Right lobe of liver (tissue), 6 donors: ENCODE measurements around the gene MPIG6B. TPM values are rescaled to one million over a fixed set of nuclear protein-coding genes. Genes with fewer than 3 reads are reported as not detected.
A peak's percentile ranks its signal among the peaks of the same experiment; 100 is the strongest.

Experiments used
- ATAC-seq, 4 donors: fragments of 200-7000 bp; cut with Tn5 transposase; one replicate each; pipeline ENCODE4 v1.9.1; 2020; ENCODE audit warnings: mild to moderate bottlenecking in 4 of 4, moderate library complexity in 4 of 4
- DNase-seq, 3 donors: peaks; one replicate each; pipeline ENCODE4 v3.0.0-alpha.2; 2020
- H3K27ac ChIP-seq, 3 donors: fragments of 200-600 bp; one replicate each; pipeline ENCODE4 v1.8.0; 2022
- H3K27me3 ChIP-seq, 2 donors: fragments of 200-600 bp; one replicate each; pipeline ENCODE4 v1.8.0; 2022
- H3K36me3 ChIP-seq, 4 donors: fragments of 200-600 bp; sonication (generic) in 1 of 4; one replicate each; pipeline versions ENCODE4 v1.5.1 to v1.8.0; 2017 to 2022; ENCODE audit warnings: control low read depth in 1 of 4
- H3K4me1 ChIP-seq, 4 donors: fragments of 200-600 bp; sonication (generic) in 1 of 4; one replicate each; pipeline versions ENCODE4 v1.5.1 to v1.8.0; 2017 to 2022; ENCODE audit warnings: control low read depth in 1 of 4
- H3K4me3 ChIP-seq, 3 donors: fragments of 200-600 bp; one replicate each; pipeline ENCODE4 v1.8.0; 2022
- H3K9me3 ChIP-seq, 4 donors: fragments of 200-600 bp; sonication (generic) in 1 of 4; one replicate each; pipeline versions ENCODE4 v1.5.1 to v1.8.0; 2017 to 2022; ENCODE audit warnings: control low read depth in 1 of 4
- POLR2A ChIP-seq: fragments of 450-650 bp; IDR thresholded peaks from one replicate; pipeline ENCODE4 v1.6.1; 2017; ENCODE audit warnings: antibody characterized with exemption, mild to moderate bottlenecking
- WGBS: methylation state at CpG from one replicate; pipeline ENCODE4 v1.1.6; 2018; ENCODE audit warnings: low coverage, low lambda C conversion rate; ENCODE audit not compliant: insufficient coverage; ENCODE audit errors: missing lambda C conversion rate; 5-methylcytosine and 5-hydroxymethylcytosine counted together
- intact Hi-C, 2 donors: fragments of 100-400 bp; cut with DNase I; formaldehyde crosslinking; loops; one replicate each; pipeline versions ENCODE4 v1.11.2 to v1.14.1; 2022
- total RNA-seq, 6 experiments: library from RNA; depleted of rRNA in 2 of 6; stranded (reverse); fragments of >200 nt in 2 of 6; fragmentation: NEBNext Ultra II Directional in 3 of 6; extraction: Animal tissue kit (Norgen Biotek cat#: 25700) in 3 of 6; gene quantifications; one replicate each; pipeline versions ENCODE4 v1.1.0 to v1.2.4, GENCODE V29; 2016 to 2023
- TF ChIP-seq, protein P1 (sequence below), 4 donors: fragments of 200-600 bp in 3 of 4; fragments of 450-650 bp in 1 of 4; IDR thresholded peaks; one replicate each; pipeline versions ENCODE4 v1.5.1 to v1.8.0; 2016 to 2022; ENCODE audit warnings: antibody characterized with exemption in 4 of 4, mild to moderate bottlenecking in 2 of 4
- donor health status: DM: no; HTN: yes; CAD: no.
- donor health status: DM: no; HTN: no; CAD: no.
- donor health status: DM: no; HTN: no; CAD: no.
- donor health status: DM: no; HTN: yes; CAD: no.
- donor health status: DM: no; HTN: yes; CAD: no.

Gene MPIG6B
- total RNA-seq, 6 experiments from 2014 or later: 0.33 to 0.56 TPM; not detected in 4

DNA sequence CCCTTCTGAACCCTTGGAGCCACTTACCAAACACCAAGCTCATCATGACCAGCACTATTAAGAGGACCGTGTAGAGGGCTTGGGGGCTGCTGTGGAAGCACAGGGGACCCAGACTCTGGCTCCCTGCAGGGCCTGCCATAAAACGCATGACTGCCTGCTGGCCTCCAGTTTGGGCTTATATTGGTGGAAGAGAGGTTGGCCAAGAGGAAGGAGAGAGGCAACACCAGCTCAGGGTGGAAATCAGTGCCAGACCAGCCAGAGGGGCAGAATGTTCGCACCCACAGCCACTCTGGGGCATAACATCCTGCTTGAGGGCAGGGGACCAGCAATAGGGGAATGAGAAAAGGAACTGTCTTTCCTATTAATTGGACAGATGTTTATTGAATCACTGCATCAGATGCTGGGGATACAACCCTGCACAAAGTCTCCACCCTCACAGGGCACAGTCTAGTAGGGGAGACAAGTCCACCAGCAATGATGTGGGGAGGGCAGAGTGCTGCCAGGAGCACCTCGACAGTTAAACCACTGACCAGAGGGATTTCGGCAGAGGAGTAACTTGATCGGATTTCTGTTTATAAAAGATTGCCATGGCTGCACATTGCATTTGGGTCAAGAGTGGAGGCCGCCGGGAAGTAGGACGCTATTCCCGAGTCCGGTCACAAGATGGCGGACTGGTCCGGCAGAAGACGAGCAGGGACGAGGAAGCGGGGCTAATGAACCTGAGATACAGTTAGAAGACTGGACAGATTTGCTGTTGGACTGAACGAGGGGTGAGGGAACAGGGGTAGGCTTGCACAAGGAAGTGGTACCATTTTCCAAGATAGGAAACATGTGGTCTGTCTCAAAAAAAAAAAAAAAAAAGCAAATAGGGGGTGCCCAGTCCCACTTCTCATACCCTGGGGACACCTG is 42.7 kb upstream of the MPIG6B start, which contains the start of gene LY6G5C:
Gene LY6G5C, minus strand, starts transcription at position 842 of the 909 bp plus-strand sequence. Its CDS starts 694 bp downstream, at position 148.
- 14% methylated on average over 17 of the region's 17 CpGs for WGBS
- peak within 1 kb of the TSS; percentile 26 to 64 (median 44) for H3K27ac ChIP-seq
- intact Hi-C loops: loop anchor here (10.0 kb wide), 1 partner anchor 84 kb away; the partner anchor contains the start of gene SAPCD1 (in 2 of the 2)

DNA sequence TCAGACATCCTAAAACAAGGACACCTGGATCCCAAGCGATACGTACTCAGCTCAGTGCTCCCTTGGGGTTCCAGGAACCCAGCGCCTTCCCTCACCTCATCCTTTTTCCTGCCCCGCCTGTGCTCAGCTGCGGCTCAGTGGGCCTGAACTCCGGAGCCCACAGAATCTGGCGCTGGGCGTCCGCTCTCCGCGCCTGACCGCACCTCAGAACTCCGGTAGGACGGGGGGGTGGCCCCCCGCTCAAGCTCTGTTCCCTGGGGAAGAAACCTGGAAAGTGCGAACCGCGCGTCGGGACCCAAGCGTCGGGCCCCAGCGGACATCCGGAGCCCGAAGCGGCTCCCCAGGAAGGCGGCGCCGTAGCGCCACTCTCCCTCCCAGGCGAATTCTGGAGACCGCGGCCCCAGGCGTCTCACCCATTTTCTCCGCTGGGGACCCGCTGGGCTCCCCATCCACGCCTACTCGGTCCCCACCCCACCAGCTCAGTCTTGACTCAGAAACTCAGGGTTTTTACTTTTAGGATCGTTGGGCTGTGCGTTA is 42.0 kb upstream of the MPIG6B start:
- H3K27me3 ChIP-seq: no peaks in the 10 kb centered on the region
- DNase-seq (peak in 2 of 3 donors; percentile 57 to 66), ATAC-seq (peak; percentile 51 to 61 (median 56))
- no peaks in the 10 kb centered on the region for H3K9me3 ChIP-seq
- WGBS: 7% methylated on average over 12 of the region's 40 CpGs
- TF ChIP-seq, protein P1, sequence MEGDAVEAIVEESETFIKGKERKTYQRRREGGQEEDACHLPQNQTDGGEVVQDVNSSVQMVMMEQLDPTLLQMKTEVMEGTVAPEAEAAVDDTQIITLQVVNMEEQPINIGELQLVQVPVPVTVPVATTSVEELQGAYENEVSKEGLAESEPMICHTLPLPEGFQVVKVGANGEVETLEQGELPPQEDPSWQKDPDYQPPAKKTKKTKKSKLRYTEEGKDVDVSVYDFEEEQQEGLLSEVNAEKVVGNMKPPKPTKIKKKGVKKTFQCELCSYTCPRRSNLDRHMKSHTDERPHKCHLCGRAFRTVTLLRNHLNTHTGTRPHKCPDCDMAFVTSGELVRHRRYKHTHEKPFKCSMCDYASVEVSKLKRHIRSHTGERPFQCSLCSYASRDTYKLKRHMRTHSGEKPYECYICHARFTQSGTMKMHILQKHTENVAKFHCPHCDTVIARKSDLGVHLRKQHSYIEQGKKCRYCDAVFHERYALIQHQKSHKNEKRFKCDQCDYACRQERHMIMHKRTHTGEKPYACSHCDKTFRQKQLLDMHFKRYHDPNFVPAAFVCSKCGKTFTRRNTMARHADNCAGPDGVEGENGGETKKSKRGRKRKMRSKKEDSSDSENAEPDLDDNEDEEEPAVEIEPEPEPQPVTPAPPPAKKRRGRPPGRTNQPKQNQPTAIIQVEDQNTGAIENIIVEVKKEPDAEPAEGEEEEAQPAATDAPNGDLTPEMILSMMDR (IDR thresholded peaks at IDR 0.05): peak in 1 of 4 donors; percentile 14
- no peak for TF ChIP-seq POLR2A
- intact Hi-C loops: loop anchor here (10.0 kb wide), 1 partner anchor 84 kb away; the partner anchor contains the start of gene SAPCD1 (in 2 of the 2)
- peaks cover 0 to 16% (median 0%) of the 10 kb centered on the region in 4 donors for H3K4me1 ChIP-seq
- peak overlapping the region; percentile 41 to 56 (median 53) for H3K4me3 ChIP-seq
- peak overlapping the region; percentile 26 to 64 (median 44) for H3K27ac ChIP-seq
- H3K36me3 ChIP-seq: no peaks in the 10 kb centered on the region

More for the DNA sequence above, 42.7 kb upstream of the MPIG6B start, which contains the start of gene LY6G5C:
- ATAC-seq (peak; percentile 84 to 91 (median 86)), DNase-seq (peak; percentile 80 to 84 (median 82))
- H3K9me3 ChIP-seq: no peaks in the 10 kb centered on the region
- no peaks in the 10 kb centered on the region for H3K36me3 ChIP-seq
- TF ChIP-seq, protein P1 (IDR thresholded peaks at IDR 0.05): peak; percentile 67 to 75 (median 72)
- no peak for TF ChIP-seq POLR2A
- peak within 1 kb of the TSS; percentile 41 to 56 (median 53) for H3K4me3 ChIP-seq
- peaks cover 0 to 16% (median 0%) of the 10 kb centered on the region in 4 donors for H3K4me1 ChIP-seq
- no peaks in the 10 kb centered on the region for H3K27me3 ChIP-seq

DNA sequence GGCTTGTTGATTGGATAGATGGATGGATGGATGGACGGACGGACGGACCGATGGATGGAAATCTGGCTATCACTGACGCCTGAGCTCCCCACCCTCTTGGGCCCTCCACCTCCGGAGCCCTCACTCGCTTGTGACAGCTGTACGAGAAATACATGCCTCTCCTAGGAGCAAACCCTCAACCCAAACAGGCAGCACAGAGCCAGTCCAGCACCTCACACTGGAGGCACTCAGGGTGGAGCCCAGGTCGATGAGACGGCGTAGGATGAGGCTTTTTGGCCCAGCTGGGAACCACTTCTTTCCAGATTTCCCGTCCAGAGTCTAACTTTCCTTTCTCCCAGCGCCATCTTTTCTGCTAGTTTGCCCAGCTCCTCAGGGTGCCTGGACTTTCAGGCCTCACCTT is 39.6 kb upstream of the MPIG6B start:
- Histone ChIP-seq H3K9me3 (no peaks in the 10 kb centered on the region), H3K36me3 (peaks cover 0 to 22% (median 7%) of the 10 kb centered on the region in 4 donors), H3K27ac (peak overlapping the region in 1 of 3 donors; percentile 60), H3K4me1 (peaks cover 0 to 16% (median 0%) of the 10 kb centered on the region in 4 donors), H3K4me3 (no peak overlapping the region), H3K27me3 (no peaks in the 10 kb centered on the region)
- 82% methylated on average over 6 of the region's 13 CpGs for WGBS
- DNase-seq: no peak
- intact Hi-C loops: loop anchor here (10.0 kb wide), 1 partner anchor 81 kb away; the partner anchor contains the start of gene SAPCD1 (in 2 of the 2)
- ATAC-seq: no peak
- TF ChIP-seq, protein P1 (IDR thresholded peaks at IDR 0.05): no peak
- no peak for TF ChIP-seq POLR2A

DNA sequence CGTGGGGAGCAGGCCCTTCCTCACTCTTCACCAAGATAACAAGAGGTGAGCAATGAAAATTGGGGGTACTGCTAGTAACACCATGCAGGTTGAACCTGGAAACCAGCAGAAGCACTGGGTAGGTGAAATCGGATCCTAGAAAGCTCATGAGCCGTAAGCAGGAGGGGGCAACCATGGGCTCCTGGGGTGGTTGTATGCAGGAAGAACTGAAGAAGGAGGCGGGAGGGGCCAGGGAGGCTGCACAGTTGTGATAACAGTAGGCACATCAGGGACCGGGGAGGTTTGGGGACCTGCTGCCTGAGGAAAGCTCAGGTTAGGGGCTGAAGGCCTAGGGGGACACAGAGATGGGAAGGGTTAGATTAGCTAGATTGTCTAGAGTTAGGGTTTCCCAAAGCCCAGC is 36.7 kb upstream of the MPIG6B start:
- ATAC-seq (no peak), DNase-seq (no peak)
- no peaks in the 10 kb centered on the region for H3K27me3 ChIP-seq
- TF ChIP-seq, protein P1 (IDR thresholded peaks at IDR 0.05): no peak
- no peak for TF ChIP-seq POLR2A
- H3K4me3 ChIP-seq: no peak overlapping the region
- 78% methylated on average over 4 of the region's 5 CpGs for WGBS
- H3K9me3 ChIP-seq: no peaks in the 10 kb centered on the region
- intact Hi-C loops: loop anchor here (10.0 kb wide), 1 partner anchor 78 kb away; the partner anchor contains the start of gene SAPCD1 (in 2 of the 2)
- peaks cover 0 to 43% (median 19%) of the 10 kb centered on the region in 4 donors for H3K36me3 ChIP-seq
- H3K4me1 ChIP-seq: peaks cover 0 to 6% (median 0%) of the 10 kb centered on the region in 4 donors
- no peak overlapping the region for H3K27ac ChIP-seq
